Epithelial cell of esophagus (primary cell): ENCODE measurements around the gene CTXND1.

Experiments used
- DNase-seq: peaks from one replicate; pipeline ENCODE4 v3.0.0; 2010; ENCODE audit warnings: low read depth
- H3K4me3 ChIP-seq: 2 replicates; pipeline ENCODE4 v1.5.1; 2011; ENCODE audit warnings: mild to moderate bottlenecking, low read length, control low read depth
- TF ChIP-seq, protein P1 (sequence below): IDR thresholded peaks from 2 replicates; pipeline ENCODE4 v1.5.1; 2011; ENCODE audit warnings: low read depth, mild to moderate bottlenecking, low read length, control low read depth, inconsistent platforms; ENCODE audit not compliant: insufficient read depth; ENCODE audit errors: missing control alignments

Gene CTXND1

GRCh38 chr15:80285379-80285778, 33.4 kb upstream of the CTXND1 start:
- TF ChIP-seq, protein P1, sequence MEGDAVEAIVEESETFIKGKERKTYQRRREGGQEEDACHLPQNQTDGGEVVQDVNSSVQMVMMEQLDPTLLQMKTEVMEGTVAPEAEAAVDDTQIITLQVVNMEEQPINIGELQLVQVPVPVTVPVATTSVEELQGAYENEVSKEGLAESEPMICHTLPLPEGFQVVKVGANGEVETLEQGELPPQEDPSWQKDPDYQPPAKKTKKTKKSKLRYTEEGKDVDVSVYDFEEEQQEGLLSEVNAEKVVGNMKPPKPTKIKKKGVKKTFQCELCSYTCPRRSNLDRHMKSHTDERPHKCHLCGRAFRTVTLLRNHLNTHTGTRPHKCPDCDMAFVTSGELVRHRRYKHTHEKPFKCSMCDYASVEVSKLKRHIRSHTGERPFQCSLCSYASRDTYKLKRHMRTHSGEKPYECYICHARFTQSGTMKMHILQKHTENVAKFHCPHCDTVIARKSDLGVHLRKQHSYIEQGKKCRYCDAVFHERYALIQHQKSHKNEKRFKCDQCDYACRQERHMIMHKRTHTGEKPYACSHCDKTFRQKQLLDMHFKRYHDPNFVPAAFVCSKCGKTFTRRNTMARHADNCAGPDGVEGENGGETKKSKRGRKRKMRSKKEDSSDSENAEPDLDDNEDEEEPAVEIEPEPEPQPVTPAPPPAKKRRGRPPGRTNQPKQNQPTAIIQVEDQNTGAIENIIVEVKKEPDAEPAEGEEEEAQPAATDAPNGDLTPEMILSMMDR: no peak
- DNase-seq: no peak

DNA sequence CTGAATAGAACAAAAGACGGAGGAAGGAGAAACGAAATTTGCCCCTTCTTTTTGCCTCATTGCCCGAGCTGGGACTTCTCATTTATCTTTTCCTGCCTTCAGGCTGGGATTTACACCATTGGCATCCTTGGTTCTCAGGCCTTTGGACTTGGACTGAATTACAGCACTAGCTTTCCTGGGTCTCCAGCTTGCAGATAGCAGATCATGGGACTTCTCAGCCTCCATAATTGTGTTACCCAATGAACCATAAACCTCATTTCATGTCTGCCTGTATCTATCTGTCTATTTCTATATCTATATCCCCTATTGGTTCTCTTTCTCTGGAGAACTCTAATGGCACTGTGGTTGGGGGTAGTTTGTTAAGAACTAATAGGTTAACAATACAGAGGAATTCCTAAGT, 31.5 kb upstream of the CTXND1 start:
- no peak overlapping the region for H3K4me3 ChIP-seq
- TF ChIP-seq, protein P1: no peak

More at GRCh38 chr15:80285379-80285778, 33.4 kb upstream of the CTXND1 start:
- no peak overlapping the region for H3K4me3 ChIP-seq

DNA sequence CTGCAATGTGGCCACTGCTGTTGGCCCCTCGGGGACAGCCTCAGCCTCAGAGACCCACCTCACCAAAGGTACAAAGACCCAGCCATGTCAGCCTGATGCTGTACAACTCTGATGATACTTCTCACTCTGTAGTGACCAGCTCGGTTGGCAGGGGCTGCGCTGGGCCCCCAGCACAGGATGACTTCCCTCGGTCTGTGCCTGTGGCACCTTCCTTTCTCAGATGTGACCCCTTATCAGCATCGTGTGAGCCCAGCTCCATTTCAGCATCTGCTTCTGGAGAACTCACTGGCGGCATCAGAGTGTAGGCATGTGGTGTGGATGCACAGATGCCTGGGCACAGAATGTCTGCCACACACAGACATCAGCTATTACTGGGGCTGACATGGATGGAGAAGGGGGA, 25.1 kb upstream of the CTXND1 start:
- TF ChIP-seq, protein P1: no peak
- DNase-seq: no peak
- no peak overlapping the region for H3K4me3 ChIP-seq

More for the DNA sequence above, 31.5 kb upstream of the CTXND1 start:
- no peak for DNase-seq

GRCh38 chr15:80275961-80276360, 23.9 kb upstream of the CTXND1 start:
- TF ChIP-seq, protein P1: no peak
- DNase-seq: peak; percentile 69
- no peak overlapping the region for H3K4me3 ChIP-seq

DNA sequence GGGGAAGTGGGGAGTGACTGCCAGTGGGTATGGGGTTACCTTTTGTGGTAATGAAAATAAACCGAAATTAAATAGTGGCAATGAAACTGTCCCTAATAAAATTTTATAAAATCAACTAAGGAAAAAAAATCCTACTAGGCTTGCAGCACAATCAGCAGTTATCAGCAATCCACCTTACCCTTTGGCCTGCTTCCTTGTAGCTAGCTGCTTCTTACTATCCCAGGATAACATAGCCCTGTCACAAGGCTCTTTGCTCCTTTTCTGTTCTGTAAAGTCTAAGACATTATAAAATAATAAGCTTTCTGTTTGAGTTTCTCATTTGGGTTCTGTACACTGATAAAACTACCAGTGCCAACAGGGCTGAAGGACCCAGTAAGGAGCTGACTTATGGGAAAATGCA, 23.0 kb upstream of the CTXND1 start:
- no peak for DNase-seq
- TF ChIP-seq, protein P1: no peak
- no peak overlapping the region for H3K4me3 ChIP-seq

DNA sequence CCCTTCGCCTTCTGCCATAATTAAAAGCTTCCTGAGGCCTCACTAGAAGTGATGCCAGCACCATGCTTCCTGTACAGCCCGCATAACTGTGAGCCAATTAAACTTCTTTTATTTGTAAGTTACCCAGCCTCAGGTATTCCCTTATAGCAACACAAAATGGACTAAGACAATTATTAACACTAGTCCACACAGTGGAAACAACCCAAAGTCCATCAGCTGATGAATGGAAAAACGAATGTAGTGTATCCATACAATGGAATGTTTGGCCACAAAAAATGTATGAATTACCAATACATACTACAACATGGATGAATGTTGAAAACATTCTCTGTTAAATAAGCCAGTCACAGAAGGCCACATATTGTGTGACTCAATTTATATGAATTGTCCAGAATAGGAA, 22.5 kb upstream of the CTXND1 start:
- TF ChIP-seq, protein P1: no peak
- H3K4me3 ChIP-seq: no peak overlapping the region
- no peak for DNase-seq

DNA sequence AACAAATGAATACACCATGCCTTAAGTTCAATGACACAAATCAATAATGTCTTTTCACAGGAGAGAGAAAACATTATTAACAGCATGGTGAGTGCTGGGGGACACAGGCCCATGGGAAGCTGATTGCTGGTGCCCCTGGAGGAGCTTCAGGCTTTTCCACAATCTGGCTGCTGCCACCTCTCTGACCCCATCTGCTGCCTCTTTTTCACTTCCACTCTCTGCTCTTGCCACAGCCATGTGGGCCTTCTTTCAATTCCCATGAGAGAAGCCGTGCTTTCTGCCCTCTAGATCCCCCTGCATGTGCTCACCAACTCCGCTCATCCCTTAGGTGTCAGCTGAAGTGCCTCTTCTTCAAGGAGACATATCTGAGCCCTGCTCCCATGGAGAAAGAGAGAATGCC, 21.0 kb upstream of the CTXND1 start:
- TF ChIP-seq, protein P1: no peak
- no peak for DNase-seq
- no peak overlapping the region for H3K4me3 ChIP-seq
